A549 (cell line): ENCODE measurements around the gene PCK1. TPM values are rescaled to one million over a fixed set of nuclear protein-coding genes. Genes with fewer than 3 reads are reported as not detected.

Experiments used
- ATAC-seq, 2 experiments: fragments of 200-7000 bp in 1 of 2; fragments of >200 bp in 1 of 2; cut with Nextera tagmentation in 1 of 2; cut with Tn5 transposase in 1 of 2; 3 replicates each; pipeline versions ENCODE4 v1.8.0 to v1.9.1; 2018 to 2020; ENCODE audit warnings: mild to moderate bottlenecking in 1 of 2, moderate library complexity in 1 of 2
- CTCF ChIA-PET: fragments of 300-600 bp; sonication (Branson Sonifier 250); formaldehyde crosslinking; extraction: SDS; loops from one replicate; lab custom pipeline; 2021; ENCODE audit warnings: antibody characterized with exemption, inconsistent platforms; lab: Yijun Ruan, JAX
- POLR2A ChIA-PET: fragments of 350-600 bp; formaldehyde crosslinking; extraction: SDS; loops from one replicate; lab custom pipeline; 2021; ENCODE audit warnings: antibody characterized with exemption, inconsistent platforms; lab: Yijun Ruan, JAX
- DNase-seq, 2 experiments: peaks; one replicate each; pipeline versions ENCODE4 v3.0.0 to v3.0.0-alpha.2; 2011 to 2016; ENCODE audit warnings: low read depth in 1 of 2, low spot score in 1 of 2
- FAIRE-seq: peaks from 2 replicates; lab custom pipeline; 2011; peaks lifted over from hg19 to GRCh38; lab: Jason Lieb, UNC
- H3K27ac ChIP-seq, 2 experiments: fragments of >200 bp; sonication (Bioruptor Twin); formaldehyde crosslinking; 3 replicates each; pipeline ENCODE4 v1.5.1; 2016 to 2017
- H3K4me1 ChIP-seq: fragments of >200 bp; sonication (Bioruptor Twin); formaldehyde crosslinking; 3 replicates; pipeline ENCODE4 v1.6.1; 2016
- H3K4me2 ChIP-seq: fragments of >200 bp; sonication (Bioruptor Twin); formaldehyde crosslinking; 3 replicates; pipeline ENCODE4 v1.6.1; 2016
- H3K4me3 ChIP-seq: fragments of >200 bp; sonication (Bioruptor Twin); formaldehyde crosslinking; 3 replicates; pipeline ENCODE4 v1.5.1; 2016
- H3K9me3 ChIP-seq: fragments of >200 bp; sonication (Bioruptor Twin); formaldehyde crosslinking; 3 replicates; pipeline ENCODE4 v1.6.1; 2016
- BCL3 ChIP-seq: fragments of >200 bp; sonication (Bioruptor Twin); formaldehyde crosslinking; IDR thresholded peaks from 3 replicates; pipeline ENCODE4 v1.6.1; 2016
- BHLHE40 ChIP-seq: IDR thresholded peaks from 2 replicates; pipeline ENCODE4 v1.6.1; 2012; ENCODE audit warnings: low read depth, low read length, inconsistent platforms
- CBX2 ChIP-seq: fragments of 200-600 bp; sonication (generic); IDR thresholded peaks from 2 replicates; pipeline ENCODE4 v1.6.1; 2016; ENCODE audit warnings: low read depth, mild to moderate bottlenecking, borderline replicate concordance
- CBX8 ChIP-seq: fragments of 200-600 bp; sonication (generic); IDR thresholded peaks from 2 replicates; pipeline ENCODE4 v1.6.1; 2016
- CEBPB ChIP-seq, 2 experiments: fragments of >200 bp in 1 of 2; sonication (Bioruptor Twin) in 1 of 2; formaldehyde crosslinking in 1 of 2; IDR thresholded peaks; 2 replicates each; pipeline ENCODE4 v1.6.1; 2012 to 2016
- EHMT2 ChIP-seq: fragments of 200-600 bp; sonication (generic); IDR thresholded peaks from 2 replicates; pipeline ENCODE4 v1.6.1; 2016; ENCODE audit warnings: antibody characterized with exemption, low read depth, mild to moderate bottlenecking, moderate library complexity
- FOXS1 ChIP-seq: fragments of 250-450 bp; sonication (Bioruptor Pico); IDR thresholded peaks from 2 replicates; pipeline ENCODE4 v1.5.0; 2020; ENCODE audit warnings: mild to moderate bottlenecking, moderate library complexity
- GATA3 ChIP-seq: IDR thresholded peaks from 2 replicates; pipeline ENCODE4 v1.6.1; 2012; ENCODE audit warnings: borderline replicate concordance
- HEYL ChIP-seq: fragments of 250-450 bp; sonication (Bioruptor Pico); IDR thresholded peaks from 2 replicates; pipeline ENCODE4 v1.8.0; 2021; ENCODE audit warnings: mild to moderate bottlenecking, moderate library complexity
- HOXB13 ChIP-seq: fragments of 250-450 bp; sonication (Bioruptor Pico); IDR thresholded peaks from 2 replicates; pipeline ENCODE4 v1.5.0; 2020; ENCODE audit warnings: low read depth, mild to moderate bottlenecking, moderate library complexity
- HOXB5 ChIP-seq: fragments of 250-450 bp; sonication (Bioruptor Pico); IDR thresholded peaks from 2 replicates; pipeline ENCODE4 v1.5.0; 2020; ENCODE audit warnings: mild to moderate bottlenecking, moderate library complexity
- JUNB ChIP-seq: fragments of >200 bp; sonication (Bioruptor Twin); formaldehyde crosslinking; IDR thresholded peaks from 2 replicates; pipeline ENCODE4 v1.6.1; 2016
- KDM1A ChIP-seq: fragments of 200-600 bp; sonication (generic); IDR thresholded peaks from 2 replicates; pipeline ENCODE4 v1.6.1; 2016; ENCODE audit warnings: low read depth, mild to moderate bottlenecking
- KDM5A ChIP-seq: fragments of 200-600 bp; sonication (generic); IDR thresholded peaks from 2 replicates; pipeline ENCODE4 v1.6.1; 2016; ENCODE audit warnings: antibody characterized with exemption, mild to moderate bottlenecking
- MAFK ChIP-seq: fragments of 450-650 bp; IDR thresholded peaks from 2 replicates; pipeline ENCODE4 v1.6.1; 2014; ENCODE audit not compliant: partially characterized antibody
- NR3C1 ChIP-seq: fragments of >200 bp; sonication (Bioruptor Twin); formaldehyde crosslinking; IDR thresholded peaks from 3 replicates; pipeline ENCODE4 v1.6.1; 2017
- PHF8 ChIP-seq: fragments of 200-600 bp; sonication (generic); IDR thresholded peaks from 2 replicates; pipeline ENCODE4 v1.6.1; 2016; ENCODE audit warnings: low read depth, mild to moderate bottlenecking, antibody characterized with exemption, moderate library complexity, borderline replicate concordance
- POLR2A ChIP-seq: IDR thresholded peaks from 2 replicates; pipeline ENCODE4 v1.6.1; 2012; ENCODE audit warnings: mild to moderate bottlenecking, low read length
- RAD21 ChIP-seq, 2 experiments: fragments of >200 bp in 1 of 2; sonication (Bioruptor Twin) in 1 of 2; formaldehyde crosslinking in 1 of 2; IDR thresholded peaks in 1 of 2; conservative IDR thresholded peaks in 1 of 2; 2 replicates in 1 of 2; 3 replicates in 1 of 2; pipeline ENCODE4 v1.6.1; 2012 to 2018; ENCODE audit warnings: inconsistent platforms in 1 of 2
- RCOR1 ChIP-seq: fragments of 150-350 bp; IDR thresholded peaks from 2 replicates; pipeline ENCODE4 v1.6.1; 2014; ENCODE audit warnings: antibody characterized with exemption, low read length, low read depth
- SREBF2 ChIP-seq: fragments of 450-650 bp; IDR thresholded peaks from 2 replicates; pipeline ENCODE4 v1.6.1; 2014; ENCODE audit warnings: mild to moderate bottlenecking, moderate library complexity
- TFCP2L1 ChIP-seq: fragments of 250-450 bp; sonication (Bioruptor Pico); IDR thresholded peaks from 2 replicates; pipeline ENCODE4 v1.5.0; 2021; ENCODE audit warnings: mild to moderate bottlenecking
- ZFP36 ChIP-seq: fragments of 450-650 bp; IDR thresholded peaks from 2 replicates; pipeline ENCODE4 v1.6.1; 2014; ENCODE audit warnings: borderline replicate concordance; ENCODE audit not compliant: partially characterized antibody
- ZNF302 ChIP-seq: fragments of 250-450 bp; sonication (Bioruptor Pico); IDR thresholded peaks from 2 replicates; pipeline ENCODE4 v1.9.0; 2021; ENCODE audit warnings: inconsistent platforms, mild to moderate bottlenecking, moderate library complexity
- ZSCAN20 ChIP-seq: fragments of 250-450 bp; sonication (Bioruptor Pico); IDR thresholded peaks from 2 replicates; pipeline ENCODE4 v1.8.0; 2022; ENCODE audit warnings: mild to moderate bottlenecking, moderate library complexity
- WGBS: methylation state at CpG from one replicate; pipeline ENCODE4 v1.1.6; 2017; ENCODE audit errors: missing lambda C conversion rate; 5-methylcytosine and 5-hydroxymethylcytosine counted together
- polyA plus RNA-seq, 4 experiments: library from polyadenylated mRNA; depleted of rRNA in 3 of 4; stranded (reverse); fragments of >200 nt; fragmentation: RNase III in 1 of 4; extraction: RNeasy Plus Mini Kit Qiagen cat#74134 plus additional on column Dnase treatment in 1 of 4; gene quantifications; 2 replicates in 3 of 4; 3 replicates in 1 of 4; pipeline ENCODE4 v1.2.3, GENCODE V29; 2011 to 2017
- TF ChIP-seq, protein P1 (sequence below): fragments of 150-350 bp; IDR thresholded peaks from 2 replicates; pipeline ENCODE4 v1.6.1; 2014; ENCODE audit warnings: low read depth, mild to moderate bottlenecking, low read length
- TF ChIP-seq, protein P2 (sequence below): fragments of 250-450 bp; sonication (Bioruptor Pico); IDR thresholded peaks from 2 replicates; pipeline ENCODE4 v1.5.0; 2021; ENCODE audit warnings: mild to moderate bottlenecking, moderate library complexity, borderline replicate concordance
- TF ChIP-seq, protein P3 (sequence below): IDR thresholded peaks from 2 replicates; pipeline ENCODE4 v1.6.1; 2012

PCK1 gene
- polyA plus RNA-seq, 2 of the 4 experiments (the other 2 are of a cell fraction) = 0.04 to 0.12 TPM

- WGBS = 80% methylated on average over 6 of the region's 6 CpGs
- Histone ChIP-seq H3K9me3 (no peaks in the 10 kb centered on the region), H3K27ac (no peak overlapping the region), H3K4me2 (no peak overlapping the region), H3K4me1 (peaks cover 6% of the 10 kb centered on the region), H3K4me3 (no peak overlapping the region)
- TF ChIP-seq RAD21 (conservative IDR thresholded peaks at IDR 0.05 in 1 of 2, IDR thresholded peaks at IDR 0.05 in 1 of 2) (no peak), RCOR1 (no peak), HOXB13 (no peak)
- CTCF ChIA-PET = no interaction called here
- no peak for DNase-seq
- POLR2A ChIA-PET = no interaction called here
- FAIRE-seq = no peak
- ATAC-seq = no peak
These were observed 8.4 kb upstream of the PCK1 start for GRCh38 chr20:57552471-57552870.

DNA sequence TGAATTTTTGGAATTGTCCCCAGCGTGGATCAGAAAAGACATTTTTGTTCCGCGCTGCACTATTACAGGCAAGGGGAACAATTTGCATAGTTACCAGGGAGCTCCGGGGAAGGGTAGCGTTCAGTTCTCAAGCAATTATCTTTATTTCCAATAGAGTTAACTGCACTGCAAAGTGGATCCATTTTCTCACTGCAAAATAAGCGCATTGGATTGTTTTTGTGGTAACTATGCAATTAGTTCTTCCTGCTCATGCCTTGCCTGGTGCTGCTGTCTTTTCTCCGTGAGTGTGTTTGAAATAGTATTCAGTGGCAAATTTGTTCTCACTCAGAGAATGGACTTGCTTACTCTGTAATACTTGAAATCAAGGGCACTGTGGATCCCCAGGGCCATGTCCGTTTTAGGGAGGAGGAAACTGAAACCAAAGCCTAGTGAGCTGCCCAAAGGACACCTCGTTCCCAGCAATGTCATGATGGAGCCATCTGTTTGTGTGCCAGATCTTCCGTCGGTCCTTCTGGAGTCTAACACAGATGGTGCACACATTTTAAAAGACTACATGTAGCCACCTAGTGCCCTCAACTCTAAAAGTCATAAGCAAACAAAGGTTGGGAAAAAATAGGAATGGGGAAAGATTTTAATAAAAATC, 7.4 kb upstream of the PCK1 start:
- peaks cover under 1% of the 10 kb centered on the region; the same call in 2 of the 3 replicates for H3K4me1 ChIP-seq
- no peak overlapping the region for H3K27ac ChIP-seq
- H3K4me3 ChIP-seq = no peak overlapping the region
- H3K4me2 ChIP-seq = no peak overlapping the region
- CTCF ChIA-PET = interaction anchor here (1.0 to 1.1 kb wide), 2 partner anchors 30 to 39 kb away, joined by 3 to 4 read pairs; no protein-coding TSS in a partner anchor
- POLR2A ChIA-PET = no interaction called here
- no peaks in the 10 kb centered on the region for H3K9me3 ChIP-seq
- FAIRE-seq (no peak), ATAC-seq (no peak), DNase-seq (no peak)
- no peak for TF ChIP-seq HOXB5 (CRISPR knock-in tag)
- TF ChIP-seq POLR2A = no peak
- TF ChIP-seq RCOR1 = no peak
- no peak for TF ChIP-seq JUNB
- no peak for TF ChIP-seq SREBF2
- TF ChIP-seq BHLHE40 = no peak
- TF ChIP-seq GATA3 = no peak
- TF ChIP-seq PHF8 = no peak
- no peak for TF ChIP-seq EHMT2
- no peak for TF ChIP-seq ZSCAN20 (CRISPR knock-in tag)
- TF ChIP-seq, protein P1, sequence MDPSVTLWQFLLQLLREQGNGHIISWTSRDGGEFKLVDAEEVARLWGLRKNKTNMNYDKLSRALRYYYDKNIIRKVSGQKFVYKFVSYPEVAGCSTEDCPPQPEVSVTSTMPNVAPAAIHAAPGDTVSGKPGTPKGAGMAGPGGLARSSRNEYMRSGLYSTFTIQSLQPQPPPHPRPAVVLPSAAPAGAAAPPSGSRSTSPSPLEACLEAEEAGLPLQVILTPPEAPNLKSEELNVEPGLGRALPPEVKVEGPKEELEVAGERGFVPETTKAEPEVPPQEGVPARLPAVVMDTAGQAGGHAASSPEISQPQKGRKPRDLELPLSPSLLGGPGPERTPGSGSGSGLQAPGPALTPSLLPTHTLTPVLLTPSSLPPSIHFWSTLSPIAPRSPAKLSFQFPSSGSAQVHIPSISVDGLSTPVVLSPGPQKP = no peak
- TF ChIP-seq, protein P2, sequence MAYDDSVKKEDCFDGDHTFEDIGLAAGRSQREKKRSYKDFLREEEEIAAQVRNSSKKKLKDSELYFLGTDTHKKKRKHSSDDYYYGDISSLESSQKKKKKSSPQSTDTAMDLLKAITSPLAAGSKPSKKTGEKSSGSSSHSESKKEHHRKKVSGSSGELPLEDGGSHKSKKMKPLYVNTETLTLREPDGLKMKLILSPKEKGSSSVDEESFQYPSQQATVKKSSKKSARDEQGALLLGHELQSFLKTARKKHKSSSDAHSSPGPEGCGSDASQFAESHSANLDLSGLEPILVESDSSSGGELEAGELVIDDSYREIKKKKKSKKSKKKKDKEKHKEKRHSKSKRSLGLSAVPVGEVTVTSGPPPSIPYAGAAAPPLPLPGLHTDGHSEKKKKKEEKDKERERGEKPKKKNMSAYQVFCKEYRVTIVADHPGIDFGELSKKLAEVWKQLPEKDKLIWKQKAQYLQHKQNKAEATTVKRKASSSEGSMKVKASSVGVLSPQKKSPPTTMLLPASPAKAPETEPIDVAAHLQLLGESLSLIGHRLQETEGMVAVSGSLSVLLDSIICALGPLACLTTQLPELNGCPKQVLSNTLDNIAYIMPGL (CRISPR knock-in tag) = no peak
- no peak for TF ChIP-seq ZNF302
- no peak for TF ChIP-seq TFCP2L1 (CRISPR knock-in tag)
- no peak for TF ChIP-seq MAFK
- TF ChIP-seq FOXS1 (CRISPR knock-in tag) = no peak
- no peak for TF ChIP-seq CEBPB (IDR thresholded peaks at IDR 0.05)
- TF ChIP-seq CBX8 = no peak
- 68% methylated on average over 11 of the region's 11 CpGs for WGBS

GRCh38 chr20:57555457-57556184, 5.3 kb upstream of the PCK1 start:
- Histone ChIP-seq H3K9me3 (no peaks in the 10 kb centered on the region), H3K4me3 (no peak overlapping the region), H3K4me2 (no peak overlapping the region), H3K4me1 (peaks cover 17% of the 10 kb centered on the region), H3K27ac (no peak overlapping the region)
- WGBS = 35% methylated on average over 11 of the region's 11 CpGs
- no peak for ATAC-seq
- POLR2A ChIA-PET = interaction anchor here (0.5 kb wide), 1 partner anchor 419 kb away, joined by 3 read pairs; no protein-coding TSS in a partner anchor
- no peak for DNase-seq
- FAIRE-seq = no peak
- CTCF ChIA-PET = interaction anchor here (1.2 to 1.6 kb wide), 2 partner anchors 12 to 33 kb away, joined by 3 to 6 read pairs; no protein-coding TSS in a partner anchor
- TF ChIP-seq KDM1A (no peak), BCL3 (no peak), HEYL (CRISPR knock-in tag) (no peak), NR3C1 (no peak), MAFK (no peak), KDM5A (no peak), ZNF302 (no peak), CBX2 (no peak), ZFP36 (no peak)
- TF ChIP-seq, protein P3, sequence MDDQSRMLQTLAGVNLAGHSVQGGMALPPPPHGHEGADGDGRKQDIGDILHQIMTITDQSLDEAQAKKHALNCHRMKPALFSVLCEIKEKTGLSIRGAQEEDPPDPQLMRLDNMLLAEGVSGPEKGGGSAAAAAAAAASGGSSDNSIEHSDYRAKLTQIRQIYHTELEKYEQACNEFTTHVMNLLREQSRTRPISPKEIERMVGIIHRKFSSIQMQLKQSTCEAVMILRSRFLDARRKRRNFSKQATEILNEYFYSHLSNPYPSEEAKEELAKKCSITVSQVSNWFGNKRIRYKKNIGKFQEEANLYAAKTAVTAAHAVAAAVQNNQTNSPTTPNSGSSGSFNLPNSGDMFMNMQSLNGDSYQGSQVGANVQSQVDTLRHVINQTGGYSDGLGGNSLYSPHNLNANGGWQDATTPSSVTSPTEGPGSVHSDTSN = no peak
